Fibroblast of villous mesenchyme (primary cell): ENCODE data around the gene GPR161. TPM values are rescaled to one million over a fixed set of nuclear protein-coding genes. Genes with fewer than 3 reads are reported as not detected.

Source experiments
- DNase-seq: peaks from one replicate; pipeline ENCODE4 v3.0.0-alpha.2; 2010; ENCODE audit warnings: low read depth
- H3K4me3 ChIP-seq: 2 replicates; pipeline ENCODE4 v1.5.1; 2011; ENCODE audit warnings: low read depth, mild to moderate bottlenecking, low read length
- CTCF ChIP-seq: IDR thresholded peaks from 2 replicates; pipeline ENCODE4 v1.5.1; 2012; ENCODE audit warnings: low read depth, mild to moderate bottlenecking, low read length; ENCODE audit not compliant: insufficient read depth
- total RNA-seq: library from RNA; depleted of rRNA; stranded (reverse); fragments of >200 nt; gene quantifications from 2 replicates; pipeline ENCODE4 v1.2.3, GENCODE V29; 2012

GPR161 gene
- total RNA-seq, 1 donor: 13.0 TPM

DNA sequence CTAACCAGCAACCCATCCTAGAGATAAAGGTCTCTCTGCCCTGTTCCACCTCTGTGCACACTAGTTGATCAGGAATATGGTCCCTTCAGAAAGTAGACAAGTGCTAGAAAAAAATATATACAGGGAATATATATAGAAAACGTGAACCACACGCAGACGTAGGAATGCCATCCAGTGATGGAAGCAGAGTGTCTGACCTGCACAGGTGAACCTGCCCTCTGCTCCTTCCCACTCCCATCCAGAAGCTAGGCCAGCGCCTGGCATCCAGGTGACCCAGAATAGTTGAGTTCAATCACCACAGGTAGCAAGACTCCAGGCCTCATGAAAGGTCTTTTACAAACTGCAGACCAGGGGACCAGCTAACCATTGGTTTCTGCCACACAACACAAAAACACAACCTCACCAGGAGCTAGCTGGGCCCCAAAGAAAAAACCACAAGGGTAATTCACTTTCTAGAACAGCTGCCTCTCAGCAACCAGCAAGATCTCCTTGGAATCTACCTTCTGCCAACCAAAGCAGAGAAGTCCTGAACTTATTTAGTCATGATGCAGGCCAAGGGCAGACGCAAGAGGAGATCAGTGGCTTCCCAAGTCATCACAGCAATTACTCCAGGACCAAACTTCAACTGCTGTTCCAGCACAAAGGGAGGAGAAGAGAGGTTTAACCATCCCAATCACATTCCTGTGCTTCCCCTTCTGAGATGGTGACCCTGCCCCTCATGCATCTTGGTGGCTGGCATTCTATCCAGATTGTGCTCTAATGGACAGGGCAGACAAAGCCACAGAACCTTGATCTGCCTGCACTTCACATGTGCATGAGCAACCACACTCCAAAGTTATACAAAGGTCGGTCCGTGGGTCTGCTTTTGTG, 53.0 kb downstream of the GPR161 start:
- TF ChIP-seq CTCF: no peak
- no peak overlapping the region for H3K4me3 ChIP-seq
- DNase-seq: no peak

DNA sequence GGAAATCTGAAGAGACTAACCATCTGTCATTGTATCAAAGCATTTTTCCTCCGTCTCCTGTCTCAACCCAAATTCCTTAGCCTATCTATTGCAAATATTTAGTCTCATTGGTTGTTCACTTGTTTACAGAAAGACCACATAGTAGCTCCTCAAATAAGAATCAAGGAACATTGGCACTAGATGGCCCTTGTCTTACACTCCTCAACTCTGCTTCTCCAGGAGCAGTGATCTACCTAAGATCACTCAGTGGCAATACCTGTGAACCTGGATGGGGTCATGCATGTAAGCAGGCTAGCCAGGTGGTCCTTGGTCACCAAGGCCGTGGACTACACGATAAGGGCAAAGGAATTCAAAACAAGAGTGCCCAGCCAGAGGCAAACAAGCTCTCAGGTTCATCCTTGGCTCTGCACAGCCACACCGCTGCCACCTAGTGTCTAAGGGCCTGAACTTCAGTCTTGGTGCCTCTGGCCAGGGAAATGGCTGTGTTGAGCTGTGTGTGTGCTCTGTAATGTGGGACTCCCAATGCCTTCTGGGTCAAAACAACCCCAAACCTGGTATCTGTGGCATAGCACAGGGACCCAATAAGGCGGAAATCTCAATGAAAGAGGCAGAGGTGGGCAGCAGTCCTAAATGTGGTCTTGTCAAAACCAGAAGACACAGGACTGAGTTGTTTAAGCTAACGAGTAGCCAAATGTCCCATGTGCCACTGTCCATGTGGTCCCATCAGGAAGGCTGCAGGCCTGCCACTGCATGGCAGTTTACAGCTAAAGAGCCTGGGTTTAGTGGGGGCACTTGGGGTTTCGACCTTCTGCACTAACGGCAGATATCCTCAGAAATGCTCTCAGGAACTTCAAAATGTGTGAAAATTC, 54.5 kb downstream of the GPR161 start:
- peak; percentile 98 for TF ChIP-seq CTCF
- DNase-seq: peak; percentile 77
- H3K4me3 ChIP-seq: no peak overlapping the region

- DNase-seq: peak; percentile 89
- no peak overlapping the region for H3K4me3 ChIP-seq
- no peak for TF ChIP-seq CTCF
Observed at GRCh38 chr1:168081373-168082007, 55.2 kb downstream of the GPR161 start.

DNA sequence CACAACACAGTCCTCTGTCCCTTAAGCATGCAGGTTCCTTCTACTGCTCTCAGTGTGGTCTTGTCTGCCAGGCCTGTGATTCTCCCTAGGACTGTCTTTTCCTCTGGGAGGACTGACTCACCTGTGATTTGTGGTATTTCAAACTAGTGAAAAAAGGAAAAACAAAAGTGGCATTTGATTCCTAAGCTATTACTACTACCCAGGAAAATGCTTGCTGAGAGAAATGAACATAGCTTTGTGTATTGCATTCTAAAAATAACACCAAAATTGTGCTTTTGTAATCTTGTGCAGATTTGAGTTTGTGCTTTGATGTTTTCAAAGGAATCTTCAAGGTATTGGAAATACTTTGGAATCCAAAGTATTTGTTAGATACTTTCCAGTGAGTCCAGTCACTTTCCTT, 57.0 kb downstream of the GPR161 start:
- no peak overlapping the region for H3K4me3 ChIP-seq
- DNase-seq: peak; percentile 20
- no peak for TF ChIP-seq CTCF

DNA sequence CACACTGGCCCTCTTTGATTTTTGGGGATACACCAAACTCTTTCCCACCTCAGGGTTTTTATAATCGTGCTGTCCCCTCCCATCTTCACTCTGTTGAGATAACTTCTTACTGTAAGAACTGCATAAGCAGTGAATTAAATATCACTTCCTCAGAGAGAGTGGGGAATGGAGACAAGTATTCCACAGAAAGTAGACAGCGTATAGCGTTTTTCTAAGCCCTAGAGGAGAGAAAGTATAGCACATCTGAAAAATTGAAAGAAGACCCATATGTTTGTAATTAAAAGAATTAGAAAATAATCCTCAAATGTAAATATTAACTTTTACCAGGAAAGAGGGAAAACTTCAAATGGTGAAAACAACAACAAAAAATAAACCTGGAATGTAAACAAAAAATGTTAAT, 67.3 kb downstream of the GPR161 start:
- peak; percentile 20 for DNase-seq
- no peak overlapping the region for H3K4me3 ChIP-seq
- TF ChIP-seq CTCF: peak; percentile 21

- no peak for TF ChIP-seq CTCF
- DNase-seq: peak; percentile 17
- H3K4me3 ChIP-seq: no peak overlapping the region
Observed at GRCh38 chr1:168065506-168065905, 71.2 kb downstream of the GPR161 start.
